Aorta (tissue), 5 donors: ENCODE measurements around the gene GRIK5. TPM values are rescaled to one million over a fixed set of nuclear protein-coding genes. Genes with fewer than 3 reads are reported as not detected.

Experiments
- ATAC-seq: fragments of 200-7000 bp; cut with Tn5 transposase; one replicate; pipeline ENCODE4 v1.9.1; 2022; ENCODE audit warnings: moderate library complexity; ENCODE audit not compliant: low FRiP score
- DNase-seq, 2 donors: peaks; one replicate each; pipeline ENCODE4 v3.0.0-alpha.2; 2020
- H3K27ac ChIP-seq, 2 donors: one replicate each; pipeline ENCODE4 v1.5.1; 2013; ENCODE audit warnings: low read length in 2 of 2, mild to moderate bottlenecking in 2 of 2, moderate library complexity in 2 of 2, control low read depth in 1 of 2, inconsistent platforms in 1 of 2, low read depth in 1 of 2
- H3K27me3 ChIP-seq, 2 donors: one replicate each; pipeline ENCODE4 v1.6.1; 2013; ENCODE audit warnings: control low read depth in 1 of 2, low read length in 1 of 2, mild to moderate bottlenecking in 1 of 2, moderate library complexity in 1 of 2; ENCODE audit not compliant: insufficient read depth in 2 of 2, control insufficient read depth in 1 of 2
- H3K36me3 ChIP-seq, 2 donors: one replicate each; pipeline ENCODE4 v1.6.1; 2013; ENCODE audit warnings: control low read depth in 1 of 2, low read length in 1 of 2, mild to moderate bottlenecking in 1 of 2; ENCODE audit not compliant: insufficient read depth in 2 of 2, control insufficient read depth in 1 of 2
- H3K4me1 ChIP-seq, 2 donors: one replicate each; pipeline ENCODE4 v1.6.1; 2013; ENCODE audit warnings: low read length in 2 of 2, control low read depth in 1 of 2, mild to moderate bottlenecking in 1 of 2, moderate library complexity in 1 of 2; ENCODE audit not compliant: insufficient read depth in 2 of 2, control insufficient read depth in 1 of 2
- H3K4me3 ChIP-seq, 2 donors: one replicate each; pipeline ENCODE4 v1.5.1; 2013; ENCODE audit warnings: low read length in 2 of 2, control low read depth in 1 of 2, mild to moderate bottlenecking in 1 of 2
- H3K9me3 ChIP-seq: one replicate; pipeline ENCODE4 v1.6.1; 2013; ENCODE audit warnings: mild to moderate bottlenecking, low read length; ENCODE audit not compliant: control insufficient read depth
- WGBS, 2 donors: extraction: QIAGEN DNeasy Blood & Tissue Kit; methylation state at CpG; one replicate each; pipeline ENCODE4 v1.1.7; 2013; 5-methylcytosine and 5-hydroxymethylcytosine counted together
- intact Hi-C, 2 donors: fragments of 100-400 bp; cut with DNase I; formaldehyde crosslinking; loops; one replicate each; pipeline versions ENCODE4 v1.14.2 to v1.15.0; 2022
- polyA plus RNA-seq, 2 donors: library from polyadenylated mRNA; stranded (reverse); fragments of 200-250 nt; gene quantifications; one replicate each; pipeline ENCODE4 v1.2.3, GENCODE V29; 2013
- total RNA-seq, 2 donors: library from RNA; stranded (reverse); fragmentation: NEBNext Ultra II Directional; extraction: Animal tissue kit (Norgen Biotek cat#: 25700); gene quantifications; one replicate each; pipeline ENCODE4 v1.2.1, GENCODE V29; 2021
- donor health status: healthy with polysubstance abuse.
- donor health status: Bipolar disorder and iron deficiency.
- donor health status: DM: no; HTN: no; CAD: no.
- donor health status: DM: no; HTN: no; CAD: no.
- donor health status: DM: yes; HTN: yes; CAD: no.

Gene GRIK5
- total and polyA plus RNA-seq, 4 donors = 3.5 to 39.0 (median 22.7) TPM

GRCh38 chr19:42098781-42099180 is 28.8 kb upstream of the GRIK5 start:
- H3K4me3 ChIP-seq = no peak overlapping the region
- no peak for ATAC-seq
- WGBS, 2 donors = 82 to 86% methylated on average over 6 of the region's 6 CpGs
- H3K36me3 ChIP-seq = no peaks in the 10 kb centered on the region
- no peaks in the 10 kb centered on the region for H3K9me3 ChIP-seq
- H3K4me1 ChIP-seq = no peaks in the 10 kb centered on the region
- no peaks in the 10 kb centered on the region for H3K27me3 ChIP-seq
- H3K27ac ChIP-seq = no peak overlapping the region
- no peak for DNase-seq
- intact Hi-C loops = no loop called here

- Histone ChIP-seq H3K9me3 (no peaks in the 10 kb centered on the region), H3K36me3 (no peaks in the 10 kb centered on the region), H3K27ac (no peak overlapping the region), H3K4me1 (no peaks in the 10 kb centered on the region), H3K4me3 (no peak overlapping the region), H3K27me3 (no peaks in the 10 kb centered on the region)
- intact Hi-C loops = no loop called here
- WGBS, 2 donors = 80 to 81% methylated on average over 5 of the region's 5 CpGs
- no peak for DNase-seq
- no peak for ATAC-seq
Measured at GRCh38 chr19:42097461-42097860, 27.5 kb upstream of the GRIK5 start.

- intact Hi-C loops = no loop called here
- Histone ChIP-seq H3K36me3 (no peaks in the 10 kb centered on the region), H3K9me3 (no peaks in the 10 kb centered on the region), H3K4me1 (no peaks in the 10 kb centered on the region), H3K27me3 (no peaks in the 10 kb centered on the region), H3K4me3 (no peak overlapping the region), H3K27ac (no peak overlapping the region)
- ATAC-seq (no peak), DNase-seq (no peak)
- 28 to 42% methylated on average over 10 to 15 of the region's 15 CpGs for WGBS, 2 donors
Measured at GRCh38 chr19:42096255-42096837, 26.3 kb upstream of the GRIK5 start.

DNA sequence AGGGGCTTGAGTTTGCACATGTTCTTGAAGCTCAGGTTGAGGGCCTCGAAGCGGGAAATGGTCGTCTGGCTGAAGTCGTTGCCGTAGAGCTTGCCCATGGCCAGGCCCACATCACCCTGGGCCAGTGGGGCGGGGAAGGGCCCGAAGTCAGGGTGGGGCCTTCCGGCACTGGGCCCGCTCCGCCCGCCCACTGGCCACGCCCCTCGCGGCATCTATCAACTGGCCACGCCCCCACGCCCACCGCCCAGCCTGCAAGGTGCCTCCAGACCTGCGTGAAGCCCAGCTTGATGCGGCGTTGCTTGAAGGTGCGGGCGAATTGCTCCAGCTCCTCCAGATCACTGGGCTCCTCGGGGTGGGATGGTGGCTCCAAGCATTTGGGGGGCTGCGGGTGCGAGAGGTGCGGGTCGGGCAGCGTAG is 25.8 kb upstream of the GRIK5 start:
- WGBS, 2 donors = 12 to 16% methylated on average over 25 to 28 of the region's 28 CpGs
- Histone ChIP-seq H3K27me3 (no peaks in the 10 kb centered on the region), H3K27ac (no peak overlapping the region), H3K4me1 (no peaks in the 10 kb centered on the region), H3K36me3 (no peaks in the 10 kb centered on the region), H3K4me3 (no peak overlapping the region), H3K9me3 (no peaks in the 10 kb centered on the region)
- ATAC-seq (no peak), DNase-seq (no peak)
- intact Hi-C loops = no loop called here

- Histone ChIP-seq H3K27me3 (no peaks in the 10 kb centered on the region), H3K4me1 (no peaks in the 10 kb centered on the region), H3K36me3 (no peaks in the 10 kb centered on the region), H3K9me3 (no peaks in the 10 kb centered on the region), H3K27ac (no peak overlapping the region), H3K4me3 (no peak overlapping the region)
- no peak for ATAC-seq
- intact Hi-C loops = no loop called here
- 76 to 81% methylated on average over 36 of the region's 36 CpGs for WGBS, 2 donors
- no peak for DNase-seq
Measured at GRCh38 chr19:42095142-42095813, 25.3 kb upstream of the GRIK5 start.

DNA sequence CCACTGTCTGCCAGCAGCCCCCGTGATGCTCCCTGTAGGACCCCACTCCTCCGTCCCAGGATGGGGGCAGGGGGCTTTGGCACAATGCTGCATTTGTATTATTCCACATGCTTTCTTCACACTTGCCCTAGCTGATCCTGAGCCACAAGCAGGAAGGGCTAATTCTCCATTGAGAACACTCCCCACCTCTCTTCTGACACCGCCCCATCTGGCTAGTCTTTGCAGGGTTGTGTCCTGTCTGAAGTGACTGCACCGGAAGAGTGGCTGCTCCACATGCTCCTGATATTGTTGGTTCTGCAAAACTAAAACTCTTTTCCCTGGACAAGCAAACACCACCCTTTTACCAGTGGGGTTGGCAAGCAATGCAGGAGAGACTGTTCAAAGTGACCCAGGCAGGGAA is 23.9 kb upstream of the GRIK5 start:
- intact Hi-C loops = no loop called here
- Histone ChIP-seq H3K4me1 (no peaks in the 10 kb centered on the region), H3K27me3 (no peaks in the 10 kb centered on the region), H3K9me3 (no peaks in the 10 kb centered on the region), H3K4me3 (no peak overlapping the region), H3K27ac (no peak overlapping the region), H3K36me3 (no peaks in the 10 kb centered on the region)
- DNase-seq (no peak), ATAC-seq (no peak)
- WGBS, 2 donors = 46 to 52% methylated on average over 4 of the region's 4 CpGs

GRCh38 chr19:42093505-42093904 is 23.5 kb upstream of the GRIK5 start:
- no peak for DNase-seq
- H3K36me3 ChIP-seq = no peaks in the 10 kb centered on the region
- H3K9me3 ChIP-seq = no peaks in the 10 kb centered on the region
- WGBS, 2 donors = 55 to 62% methylated on average over 4 of the region's 4 CpGs
- H3K27ac ChIP-seq = no peak overlapping the region
- intact Hi-C loops = no loop called here
- no peaks in the 10 kb centered on the region for H3K27me3 ChIP-seq
- H3K4me3 ChIP-seq = no peak overlapping the region
- ATAC-seq = no peak
- no peaks in the 10 kb centered on the region for H3K4me1 ChIP-seq

DNA sequence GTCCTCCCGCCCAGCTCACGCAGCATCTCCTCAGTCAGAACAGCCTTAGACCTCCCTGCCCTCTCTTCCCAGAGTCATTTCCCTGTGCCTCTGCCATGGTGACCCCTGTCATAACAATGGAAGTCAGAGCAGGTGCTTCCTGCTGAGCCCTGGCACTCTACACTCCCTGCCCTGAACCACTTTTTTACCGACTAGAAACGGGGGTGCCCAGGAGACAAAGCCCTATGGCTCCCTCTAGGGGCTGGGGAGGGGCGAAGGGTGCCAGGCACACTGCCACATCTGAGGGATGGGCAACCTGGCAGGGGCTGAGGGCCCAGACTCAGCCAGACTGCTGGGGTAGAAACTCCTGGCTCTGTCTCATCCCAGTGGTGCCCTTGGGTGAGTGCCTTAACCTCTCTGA is 22.3 kb upstream of the GRIK5 start:
- Histone ChIP-seq H3K36me3 (no peaks in the 10 kb centered on the region), H3K4me3 (no peak overlapping the region), H3K4me1 (no peaks in the 10 kb centered on the region), H3K9me3 (no peaks in the 10 kb centered on the region), H3K27me3 (no peaks in the 10 kb centered on the region), H3K27ac (no peak overlapping the region)
- intact Hi-C loops = no loop called here
- ATAC-seq (no peak), DNase-seq (no peak)
- WGBS, 2 donors = 45 to 52% methylated on average over 5 of the region's 5 CpGs

GRCh38 chr19:42091742-42092141 is 21.7 kb upstream of the GRIK5 start:
- no peaks in the 10 kb centered on the region for H3K9me3 ChIP-seq
- no peak for ATAC-seq
- intact Hi-C loops = no loop called here
- no peak overlapping the region for H3K4me3 ChIP-seq
- no peaks in the 10 kb centered on the region for H3K27me3 ChIP-seq
- no peak for DNase-seq
- H3K27ac ChIP-seq = no peak overlapping the region
- H3K4me1 ChIP-seq = no peaks in the 10 kb centered on the region
- 47 to 51% methylated on average over 10 of the region's 10 CpGs for WGBS, 2 donors
- H3K36me3 ChIP-seq = no peaks in the 10 kb centered on the region
